HG02588 (cell line): ENCODE data around the gene FAM3B.
A peak's percentile ranks its signal among the peaks of the same experiment; 100 is the strongest.
"Not testable (repeated sequence)": the region's sequence is repeated elsewhere in the genome, so short reads cannot be mapped to it uniquely, and the experiment has no call there.

Source experiments
- ATAC-seq: cut with Tn5 transposase; IDR thresholded peaks from one replicate; pipeline ENCODE4 v1.9.1; 2021; ENCODE audit warnings: mild to moderate bottlenecking, moderate library complexity; ENCODE audit not compliant: unreplicated experiment

Gene FAM3B

GRCh38 chr21:41316200-41317062 is at the start of gene FAM3B:
Gene FAM3B, plus strand, starts transcription at chr21:41316801. Its CDS starts 79 bp downstream, at chr21:41316880.
- ATAC-seq, result no peak

DNA sequence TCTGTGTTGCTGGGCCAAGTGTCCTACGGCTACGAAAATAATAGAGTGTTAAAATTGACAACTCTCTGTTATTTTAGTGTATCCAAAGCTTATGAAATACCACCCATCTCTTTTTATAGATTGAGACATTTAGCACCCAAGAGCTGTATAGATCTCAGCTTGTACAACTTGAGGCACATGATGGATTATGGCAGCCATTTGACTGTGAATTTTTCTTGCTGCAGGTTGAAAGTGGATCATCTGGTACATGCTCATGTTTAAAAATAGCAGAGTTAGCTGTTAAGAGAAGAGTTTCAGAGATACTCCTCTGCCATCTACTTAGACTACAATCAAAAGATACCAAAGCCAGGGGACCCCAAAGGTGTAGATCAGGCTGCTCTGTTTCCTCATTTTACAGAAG is 49.3 kb upstream of the FAM3B start:
- ATAC-seq, result no peak

- ATAC-seq, result no peak
Measured at GRCh38 chr21:41269535-41269934, 47.1 kb upstream of the FAM3B start.

- no peak for ATAC-seq
Measured at GRCh38 chr21:41277196-41277595, 39.4 kb upstream of the FAM3B start.

- ATAC-seq, result no peak
Measured at GRCh38 chr21:41277846-41278245, 38.8 kb upstream of the FAM3B start.

DNA sequence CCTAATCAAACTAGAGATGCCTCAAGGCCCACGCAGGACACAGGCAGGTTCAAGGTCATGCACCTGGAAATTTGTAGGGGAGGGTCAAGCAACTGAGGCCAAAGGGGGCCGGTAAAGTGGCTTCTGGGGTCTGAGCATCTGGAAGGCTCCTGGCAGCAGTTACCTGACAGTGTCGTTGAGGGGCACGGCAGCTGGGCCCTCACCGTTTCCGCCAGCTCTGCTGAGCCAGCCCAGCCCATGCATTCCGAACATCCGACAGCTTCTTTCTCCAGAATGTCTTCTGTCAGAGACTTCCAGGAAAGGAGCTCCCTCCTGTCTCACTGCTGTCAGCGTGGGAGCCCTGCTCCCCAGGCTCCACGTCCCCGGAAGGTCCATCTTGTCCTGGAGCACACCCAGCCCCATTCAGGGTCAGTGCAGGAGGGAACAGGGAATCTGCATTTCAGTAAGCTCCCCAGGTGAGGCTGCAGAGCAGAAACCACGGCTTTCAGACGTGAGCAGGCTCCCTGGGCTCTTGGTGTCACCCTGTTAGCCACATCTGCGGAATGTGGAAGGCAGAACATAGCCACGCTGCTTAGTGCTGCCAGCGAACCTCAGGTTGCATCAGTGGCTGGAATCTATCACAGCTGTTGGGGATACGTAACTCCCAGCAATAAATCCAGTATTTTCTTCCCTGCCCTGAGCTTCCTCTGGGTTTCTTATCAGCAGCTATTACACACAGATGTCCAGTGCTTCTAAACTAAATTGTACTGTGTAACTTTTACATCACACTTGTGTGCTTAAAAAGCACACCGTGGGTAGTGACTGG is 36.3 kb upstream of the FAM3B start:
- no peak for ATAC-seq

DNA sequence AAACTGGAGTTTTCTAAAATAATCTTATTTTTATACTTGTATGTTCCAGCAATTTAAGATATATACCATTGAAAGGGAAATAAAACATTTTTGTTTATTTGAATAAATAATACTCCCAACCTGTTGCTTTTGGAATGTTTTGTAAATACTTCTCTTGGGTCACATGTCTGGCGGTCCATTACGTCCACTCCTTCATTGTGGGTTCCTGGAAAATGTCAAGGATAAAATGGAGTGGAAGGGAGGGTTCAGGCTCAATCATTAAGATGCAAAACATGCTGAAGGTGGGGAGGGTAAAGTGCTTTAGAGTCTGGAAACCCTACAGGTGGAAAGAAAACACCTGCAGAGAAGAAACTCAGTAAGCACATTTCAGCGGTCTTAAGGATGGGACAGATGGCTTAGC is 34.2 kb upstream of the FAM3B start:
- ATAC-seq, result no peak

DNA sequence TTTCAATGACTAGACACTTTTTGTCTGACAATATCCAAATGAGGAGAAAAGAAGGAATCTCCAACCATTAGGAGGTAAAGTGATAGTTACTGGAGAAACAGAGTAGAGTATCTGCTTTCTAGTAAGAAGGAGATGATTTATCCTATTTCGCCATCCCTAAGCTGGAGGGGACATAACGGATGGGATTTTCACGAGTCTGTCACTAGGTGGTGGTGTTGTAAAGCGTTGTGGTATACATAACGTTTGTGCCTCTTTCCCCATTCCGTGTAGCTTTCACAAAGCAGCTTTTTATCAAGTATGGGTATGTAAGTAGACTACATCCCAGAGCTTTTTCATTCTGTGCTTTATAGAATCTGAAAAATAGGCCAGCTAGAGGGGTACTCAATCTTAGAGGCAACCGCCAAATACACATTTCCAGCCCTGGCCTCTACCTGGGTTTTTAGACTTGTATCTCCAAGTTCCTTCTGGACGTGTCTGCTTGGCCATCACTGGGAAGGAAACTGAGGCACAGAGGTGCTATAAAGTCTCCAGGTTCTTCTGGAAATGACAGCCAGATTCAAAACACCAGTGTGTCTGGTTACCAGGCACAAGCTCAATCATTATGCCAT is 33.3 kb upstream of the FAM3B start:
- ATAC-seq, result peak; percentile 63

DNA sequence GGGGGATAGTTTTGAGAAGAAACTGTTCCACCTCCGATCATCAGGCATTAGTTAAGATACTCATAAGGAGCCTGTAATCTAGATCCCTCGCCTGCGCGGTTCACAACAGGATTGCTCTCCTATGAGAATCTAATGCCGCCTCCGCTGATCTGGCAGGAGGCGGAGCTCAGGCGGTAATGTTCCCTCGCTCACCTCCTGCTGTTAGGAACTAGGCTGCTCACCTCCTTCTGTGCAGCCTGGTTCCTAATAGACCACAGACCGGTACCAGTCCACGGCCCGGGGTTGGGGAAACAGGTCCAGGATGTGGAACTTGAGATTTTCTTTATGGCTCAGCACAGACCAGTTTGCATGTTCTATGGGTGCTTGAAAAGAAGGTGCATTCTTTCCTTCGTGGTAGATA is 27.2 kb upstream of the FAM3B start:
- ATAC-seq, result no peak

DNA sequence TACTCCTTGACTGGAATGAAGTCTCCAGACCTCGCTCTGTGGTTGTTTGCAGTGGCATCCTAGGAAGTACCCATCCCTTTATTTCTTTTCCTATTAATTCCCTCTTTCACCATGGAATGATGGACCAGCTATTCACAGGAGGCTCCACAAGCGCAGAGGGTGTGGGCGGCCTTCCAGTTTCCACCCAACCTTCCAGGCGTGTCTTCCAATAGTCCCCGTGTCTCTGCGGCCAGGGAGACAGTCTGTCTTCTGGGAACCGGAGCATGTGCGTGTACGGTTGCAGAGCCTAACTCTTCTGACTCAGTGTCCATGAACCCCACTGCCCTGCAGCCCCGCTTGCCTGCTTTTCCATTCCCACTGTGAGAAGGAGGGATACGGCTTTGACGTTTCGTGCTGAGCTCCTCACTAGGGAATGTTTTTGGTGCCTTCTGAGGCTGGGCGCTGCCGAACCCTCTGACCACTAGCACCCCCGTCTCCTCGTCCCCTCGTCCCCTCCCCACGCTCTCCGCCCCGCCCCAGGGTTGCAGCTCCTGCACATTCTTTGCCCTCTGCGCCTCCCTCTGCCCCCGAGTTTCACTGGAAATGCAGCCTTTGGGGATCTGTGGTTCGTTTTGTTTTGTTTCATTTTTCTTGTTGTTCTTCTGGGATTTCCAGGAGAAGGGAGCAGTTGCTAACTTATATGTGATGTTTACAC is 26.3 kb upstream of the FAM3B start:
- ATAC-seq, result no peak

DNA sequence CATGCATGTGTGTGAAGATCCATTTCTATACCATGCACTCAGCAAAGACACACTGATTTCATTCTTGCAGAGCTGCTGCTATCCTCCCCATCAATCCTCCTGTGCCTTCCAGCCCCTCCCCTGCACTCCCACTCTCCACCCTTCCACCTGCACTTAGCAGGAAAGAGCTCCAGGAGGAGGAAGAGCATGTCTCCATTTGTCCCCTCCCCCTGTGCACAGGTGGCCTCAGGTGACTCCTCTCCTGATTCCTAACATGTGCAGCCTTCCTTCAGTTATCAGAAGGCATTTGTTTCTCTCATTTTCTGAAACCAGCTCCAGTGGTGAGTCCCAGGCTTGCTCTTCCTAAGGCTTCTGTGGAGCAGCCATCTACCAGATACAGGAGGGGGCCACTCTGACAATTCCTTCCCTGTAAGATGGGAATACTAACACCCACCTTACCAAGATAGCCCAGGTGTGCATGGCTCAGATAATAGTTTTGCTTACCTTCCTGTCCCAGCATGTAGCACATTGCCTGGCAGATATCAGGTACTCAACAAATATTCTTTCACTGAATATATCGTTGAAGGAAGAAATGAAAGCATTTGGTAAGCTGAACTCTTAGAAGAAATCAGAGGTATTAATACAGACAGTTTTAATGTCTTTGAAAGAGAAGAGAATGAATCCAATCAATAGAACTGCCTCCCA is 21.9 kb upstream of the FAM3B start:
- ATAC-seq, result no peak

- no peak for ATAC-seq
Measured at GRCh38 chr21:41295721-41296254, 20.8 kb upstream of the FAM3B start.

DNA sequence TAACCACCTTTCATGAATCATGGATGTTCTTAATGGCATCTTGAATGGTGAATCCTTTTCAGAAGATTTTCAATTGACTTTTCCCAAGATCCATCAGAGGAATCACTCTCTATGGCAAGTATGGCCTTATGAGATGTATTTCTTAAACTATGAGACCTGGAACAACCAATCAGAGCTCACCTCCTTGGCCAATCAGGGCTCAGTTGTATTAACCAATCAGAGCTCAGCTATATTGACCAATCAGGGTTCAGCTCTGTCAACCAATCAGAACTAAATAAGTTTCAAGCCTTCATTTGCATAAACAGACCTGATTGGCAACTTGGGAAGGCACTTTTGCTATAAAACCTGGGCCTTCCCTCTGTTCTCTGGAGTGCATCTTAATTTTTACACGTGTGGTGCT is 13.6 kb upstream of the FAM3B start:
- no peak for ATAC-seq

DNA sequence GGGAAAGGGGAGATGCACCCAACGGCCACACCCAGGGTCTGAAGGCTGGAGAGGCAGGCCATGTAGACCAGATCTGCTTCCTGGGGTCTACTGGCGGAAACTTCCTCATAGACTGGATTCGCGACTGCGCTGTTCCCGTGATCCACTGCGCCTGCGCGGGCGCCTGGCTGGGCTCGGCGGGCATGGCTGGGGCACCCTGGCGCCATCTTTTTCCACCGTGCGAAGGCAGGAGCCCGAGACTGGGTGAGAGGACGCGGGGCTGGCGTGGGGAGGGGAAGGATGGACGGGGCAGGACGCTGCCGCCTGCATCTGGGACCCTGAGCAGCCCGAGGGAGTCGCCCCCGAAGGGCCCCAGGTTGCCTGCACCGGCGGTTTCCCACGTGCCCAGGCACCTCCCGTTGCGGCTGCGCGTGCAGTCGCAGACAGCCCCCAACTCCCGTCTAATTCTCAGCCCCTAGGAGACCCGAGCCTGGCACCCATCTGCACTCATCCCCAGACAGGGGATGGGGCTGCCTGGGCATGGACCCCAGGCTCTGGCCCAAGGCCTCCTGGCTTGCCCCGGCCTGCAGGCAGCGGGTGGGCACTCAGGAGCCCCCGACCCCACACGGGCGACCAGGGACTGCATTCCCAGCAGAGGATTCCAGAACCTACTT is 12.4 kb upstream of the FAM3B start:
- no peak for ATAC-seq

DNA sequence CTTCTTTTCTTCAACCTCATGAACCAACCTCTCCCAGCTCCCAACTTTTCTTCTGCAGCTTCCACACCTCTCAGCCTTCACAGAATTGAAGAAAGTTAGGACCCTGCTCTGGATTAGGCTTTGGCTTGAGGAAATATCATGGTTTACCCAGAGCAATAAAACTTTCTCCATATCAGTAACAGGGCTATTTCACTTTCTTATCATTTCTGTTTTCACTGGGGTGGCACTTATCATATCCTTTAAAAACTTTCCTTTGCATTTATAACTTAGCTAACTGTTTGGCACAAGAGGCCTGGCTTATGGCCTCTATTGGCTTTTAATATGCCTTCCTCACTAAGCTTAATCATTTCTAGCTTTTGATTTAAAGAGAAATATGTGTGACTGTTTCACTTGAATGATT is 9.4 kb upstream of the FAM3B start:
- no peak for ATAC-seq

DNA sequence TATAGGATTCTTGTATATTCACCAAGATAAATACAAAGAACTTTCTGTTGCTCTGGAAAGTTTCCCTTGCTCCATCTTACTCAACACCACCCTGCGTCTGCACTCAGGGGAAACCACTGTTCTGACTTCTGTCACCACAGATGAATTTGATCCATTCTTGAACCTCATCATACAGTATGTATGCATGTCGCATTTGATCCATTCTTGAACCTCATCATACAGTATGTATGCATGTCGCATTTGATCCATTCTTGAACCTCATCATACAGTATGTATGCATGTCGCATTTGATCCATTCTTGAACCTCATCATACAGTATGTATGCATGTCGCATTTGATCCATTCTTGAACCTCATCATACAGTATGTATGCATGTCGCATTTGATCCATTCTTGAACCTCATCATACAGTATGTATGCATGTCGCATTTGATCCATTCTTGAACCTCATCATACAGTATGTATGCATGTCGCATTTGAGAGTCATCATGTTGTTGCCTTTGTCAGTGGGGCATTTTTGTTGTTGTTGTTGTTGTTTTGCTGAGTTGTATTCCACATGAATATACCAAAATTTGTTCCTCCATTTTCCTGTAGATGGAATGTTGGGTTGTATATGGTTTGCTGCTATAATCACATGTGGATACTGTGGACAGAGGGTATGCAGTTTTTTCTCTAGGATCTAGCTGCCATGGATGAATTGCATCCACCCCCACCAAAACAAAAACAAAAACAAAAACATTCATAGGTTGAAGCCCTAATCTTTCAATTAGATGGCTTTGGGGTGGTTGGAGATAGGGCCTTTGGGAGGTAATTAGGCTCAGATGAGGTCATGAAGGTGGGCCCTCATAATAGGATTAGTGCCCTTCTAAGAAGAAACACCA is 3.1 kb upstream of the FAM3B start:
- not testable (repeated sequence) for ATAC-seq

- ATAC-seq, result no peak
Measured at GRCh38 chr21:41315726-41316125, 875 bp upstream of the FAM3B start.

GRCh38 chr21:41317063-41317392 is 427 bp downstream of the FAM3B start:
- ATAC-seq, result no peak

- no peak for ATAC-seq
Measured at GRCh38 chr21:41317458-41317857, 857 bp downstream of the FAM3B start.
